Lower leg skin (tissue), 4 donors: ENCODE results near the gene DNASE1. TPM values are rescaled to one million over a fixed set of nuclear protein-coding genes. Genes with fewer than 3 reads are reported as not detected.

Experiments used
- DNase-seq, 2 donors: peaks; one replicate each; pipeline ENCODE4 v3.0.0-alpha.2; 2019; ENCODE audit warnings: low spot score in 2 of 2
- H3K4me3 ChIP-seq: fragments of 200-600 bp; sonication (generic); 2 replicates; pipeline ENCODE4 v1.5.1; 2017; ENCODE audit warnings: mild to moderate bottlenecking, low read depth; ENCODE audit not compliant: poor library complexity, severe bottlenecking
- CTCF ChIP-seq, 3 donors: fragments of 450-650 bp; IDR thresholded peaks; one replicate each; pipeline ENCODE4 v1.5.1; 2016; ENCODE audit warnings: antibody characterized with exemption in 3 of 3, mild to moderate bottlenecking in 3 of 3, moderate library complexity in 2 of 3
- POLR2A ChIP-seq, 2 donors: fragments of 450-650 bp; IDR thresholded peaks; one replicate each; pipeline ENCODE4 v1.6.1; 2016 to 2017; ENCODE audit warnings: antibody characterized with exemption in 2 of 2, mild to moderate bottlenecking in 1 of 2, moderate library complexity in 1 of 2
- WGBS, 2 donors: methylation state at CpG; one replicate each; pipeline ENCODE4 v1.1.5; 2018; 5-methylcytosine and 5-hydroxymethylcytosine counted together
- intact Hi-C: fragments of 100-400 bp; cut with DNase I; formaldehyde crosslinking; loops from one replicate; pipeline ENCODE4 v1.15.0; 2023; ENCODE audit warnings: low total_unique reads
- total RNA-seq, 4 donors: library from RNA; depleted of rRNA; stranded (reverse); fragments of >200 nt; gene quantifications; one replicate each; pipeline ENCODE4 v1.1.0, GENCODE V29; 2016

The DNASE1 gene
- total RNA-seq, 4 donors from 2014 or later = 11.0 to 25.1 (median 14.2) TPM

DNA sequence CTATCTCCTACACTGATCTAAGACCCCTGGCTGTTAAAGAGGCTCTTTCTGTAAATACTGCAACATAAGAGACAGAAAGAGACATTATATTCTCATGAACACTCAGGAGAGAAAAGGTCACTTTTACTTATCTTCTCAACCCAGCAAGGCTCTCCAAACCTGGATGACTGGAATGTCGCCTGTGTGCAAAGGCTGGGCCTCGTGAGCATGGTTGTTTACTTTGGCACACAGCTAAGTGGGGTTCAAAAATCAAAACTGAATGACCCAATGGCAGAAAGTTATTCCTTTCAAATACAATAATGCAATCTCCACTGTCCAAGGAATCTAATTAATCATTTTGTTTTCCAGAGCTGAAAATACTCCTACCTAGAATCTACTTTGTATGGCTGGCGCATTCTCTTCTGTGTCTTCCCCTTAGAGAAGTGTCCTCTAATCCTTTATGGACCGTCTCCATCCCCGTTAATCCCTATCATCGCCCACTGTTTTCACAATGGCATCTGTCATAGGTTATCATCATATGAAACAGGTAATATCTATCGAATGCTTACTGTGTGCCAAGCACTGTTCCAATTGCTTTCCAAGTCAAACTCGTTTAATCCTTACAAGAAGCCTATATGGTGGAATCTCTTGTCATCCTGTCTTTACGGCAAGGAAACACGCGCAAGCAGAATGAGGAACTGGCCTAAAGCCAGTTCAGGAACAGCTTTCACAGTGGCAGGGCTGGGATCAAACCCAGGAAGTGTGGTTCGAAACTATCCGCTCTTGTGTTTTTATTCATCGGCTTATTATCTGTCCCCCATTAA, 44.4 kb upstream of the DNASE1 start:
- TF ChIP-seq POLR2A (IDR thresholded peaks at IDR 0.05) (no peak), CTCF (IDR thresholded peaks at IDR 0.05) (no peak)
- WGBS, 2 donors = 48 to 57% methylated on average over 14 of the region's 14 CpGs
- intact Hi-C loops = no loop called here

GRCh38 chr16:3610698-3611145, 43.8 kb upstream of the DNASE1 start:
- intact Hi-C loops = no loop called here
- WGBS, 2 donors = 2 to 4% methylated on average over 10 of the region's 10 CpGs

More for the DNA sequence above, 44.4 kb upstream of the DNASE1 start:
- DNase-seq = peak in 1 of 2 donors; percentile 49
- H3K4me3 ChIP-seq = no peak overlapping the region

DNA sequence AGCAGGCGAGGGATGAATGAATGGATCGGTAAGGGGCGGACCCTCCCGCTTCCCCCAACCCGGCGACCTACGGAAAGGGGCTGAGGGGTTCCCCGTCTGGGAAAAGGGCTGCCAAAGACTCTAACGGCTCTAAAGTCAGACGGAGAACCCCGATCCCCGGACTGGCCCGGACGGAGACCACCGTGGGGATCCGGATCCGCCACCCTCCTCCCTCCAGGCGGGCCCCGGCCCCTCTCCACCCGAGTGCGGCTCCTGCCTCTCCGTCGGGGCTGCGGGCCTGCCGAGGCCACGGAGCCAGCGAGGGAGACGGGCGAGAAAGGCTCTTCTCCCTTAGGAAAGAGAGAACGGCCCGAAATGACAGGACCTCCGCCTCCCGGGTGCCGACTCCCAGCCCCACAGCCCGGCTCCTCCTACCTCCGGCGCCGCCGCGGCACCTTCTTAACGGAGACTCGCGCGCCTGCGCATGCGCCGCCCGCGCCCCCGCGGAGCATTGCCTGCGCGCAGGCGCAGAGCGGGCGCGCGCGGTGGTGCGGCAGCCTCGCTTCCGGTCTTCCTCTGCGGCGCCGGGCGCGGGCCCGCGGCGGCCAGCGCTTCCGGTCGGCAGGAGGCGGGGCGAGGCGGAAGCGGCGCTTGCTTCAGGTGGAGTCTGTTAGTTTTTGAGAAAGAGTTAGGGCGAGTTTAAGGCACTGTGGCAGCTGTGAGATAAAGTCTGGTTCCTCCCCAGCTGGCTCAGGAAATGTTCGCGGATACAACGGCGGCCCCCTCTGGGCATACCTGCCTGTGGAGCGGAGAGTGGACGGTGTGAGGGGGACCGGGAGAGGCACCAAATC, 43.1 kb upstream of the DNASE1 start, which contains the start of gene SLX4:
Gene SLX4, minus strand, starts transcription at position 461 of the 830 bp plus-strand sequence. CDS start 2,642 bp downstream, outside the sequence.
- intact Hi-C loops = no loop called here
- DNase-seq = peak; percentile 78 to 96
- WGBS, 2 donors = 0 to 1% methylated on average over 37 to 58 of the region's 86 CpGs
- H3K4me3 ChIP-seq = peak within 1 kb of the TSS; percentile 97
- TF ChIP-seq CTCF (IDR thresholded peaks at IDR 0.05) = no peak
- TF ChIP-seq POLR2A (IDR thresholded peaks at IDR 0.05) = no peak

More at GRCh38 chr16:3610698-3611145, 43.8 kb upstream of the DNASE1 start:
- TF ChIP-seq POLR2A (IDR thresholded peaks at IDR 0.05) (no peak), CTCF (IDR thresholded peaks at IDR 0.05) (no peak)
- no peak for DNase-seq
- peak overlapping the region; percentile 97 for H3K4me3 ChIP-seq

GRCh38 chr16:3612510-3613466, 41.7 kb upstream of the DNASE1 start:
- no peak for TF ChIP-seq POLR2A (IDR thresholded peaks at IDR 0.05)
- no peak for TF ChIP-seq CTCF (IDR thresholded peaks at IDR 0.05)
- 73 to 75% methylated on average over 33 to 34 of the region's 34 CpGs for whole genome bisulfite sequencing, 2 donors
- intact Hi-C loops = no loop called here
- peak overlapping the region; percentile 97 for H3K4me3 ChIP-seq
- DNase-seq = peak in 1 of 2 donors; percentile 68

DNA sequence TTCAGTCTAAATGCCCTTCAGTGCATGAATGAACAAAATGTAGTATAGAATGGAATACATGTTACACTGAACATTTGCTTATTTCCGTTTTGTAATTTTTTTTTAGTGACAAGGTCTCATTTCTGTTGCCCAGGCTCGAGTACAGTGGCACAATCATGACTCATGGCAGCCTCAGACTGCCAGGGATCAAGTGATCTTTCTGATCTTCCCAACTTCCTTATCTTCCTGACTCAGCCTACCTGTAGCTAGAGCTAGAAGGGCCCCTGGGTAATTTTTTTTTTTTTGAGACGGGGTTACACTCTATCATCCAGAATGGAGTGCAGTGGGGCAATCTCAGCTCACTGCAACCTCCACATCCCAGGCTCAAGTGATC, 35.7 kb upstream of the DNASE1 start:
- 62 to 64% methylated on average over 3 of the region's 3 CpGs for WGBS, 2 donors
- no peak overlapping the region for H3K4me3 ChIP-seq
- no peak for DNase-seq
- intact Hi-C loops = no loop called here
- TF ChIP-seq CTCF (IDR thresholded peaks at IDR 0.05) (no peak), POLR2A (IDR thresholded peaks at IDR 0.05) (no peak)
